ENCODE data around the gene CYP3A4.

GRCh38 chr7:99793443-99793842 is 9.5 kb upstream of the CYP3A4 start:
- TF ChIP-seq CTCF (IDR thresholded peaks at IDR 0.05) (no peak), POLR2A (IDR thresholded peaks at IDR 0.05) (no peak)
